GM19240 (cell line): ENCODE results near the gene SLC35E2B.

Source experiments
- DNase-seq: peaks from one replicate; pipeline ENCODE4 v3.0.0; 2011; ENCODE audit warnings: low spot score; ENCODE audit not compliant: insufficient read length

The SLC35E2B gene

DNA sequence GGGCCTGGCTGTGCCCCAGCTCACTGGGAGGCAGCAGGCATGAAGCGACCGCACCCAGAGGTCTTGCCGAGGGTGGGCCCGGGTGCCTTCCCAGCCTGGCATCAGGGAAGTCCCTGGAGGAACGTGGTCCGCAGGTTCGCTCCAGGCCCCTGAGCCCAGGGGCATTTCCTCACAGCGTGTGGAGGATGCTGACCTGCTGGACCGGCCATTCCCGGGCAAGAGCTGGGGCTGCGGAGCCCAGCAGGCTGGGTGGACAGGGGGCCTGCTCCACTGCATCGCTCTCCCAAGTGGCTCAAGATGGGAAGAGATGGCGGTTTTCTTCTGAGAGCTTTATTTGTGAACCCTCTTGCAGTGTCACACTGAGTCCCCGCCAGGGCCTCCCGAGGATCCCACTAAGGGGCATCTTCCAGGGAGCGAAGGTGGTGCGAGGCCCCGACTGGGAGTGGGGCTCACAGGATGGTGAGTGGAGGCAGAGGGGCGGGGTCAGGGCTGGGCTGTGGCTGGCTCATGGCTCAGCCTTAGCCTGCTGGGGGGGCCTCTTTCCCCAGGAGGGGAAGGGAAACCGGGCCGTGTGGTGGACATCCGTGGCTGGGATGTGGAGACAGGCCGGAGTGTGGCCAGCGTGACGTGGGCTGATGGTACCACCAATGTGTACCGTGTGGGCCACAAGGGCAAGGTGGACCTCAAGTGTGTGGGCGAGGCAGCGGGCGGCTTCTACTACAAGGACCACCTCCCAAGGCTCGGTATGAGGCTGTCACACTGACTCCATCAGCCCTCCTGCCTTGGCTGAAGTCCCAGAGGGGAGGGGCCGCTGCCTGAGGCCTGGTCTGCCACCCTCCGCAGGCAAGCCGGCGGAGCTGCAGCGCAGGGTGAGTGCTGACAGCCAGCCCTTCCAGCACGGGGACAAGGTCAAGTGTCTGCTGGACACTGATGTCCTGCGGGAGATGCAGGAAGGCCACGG, 67.9 kb downstream of the SLC35E2B start:
- DNase-seq = no peak

DNA sequence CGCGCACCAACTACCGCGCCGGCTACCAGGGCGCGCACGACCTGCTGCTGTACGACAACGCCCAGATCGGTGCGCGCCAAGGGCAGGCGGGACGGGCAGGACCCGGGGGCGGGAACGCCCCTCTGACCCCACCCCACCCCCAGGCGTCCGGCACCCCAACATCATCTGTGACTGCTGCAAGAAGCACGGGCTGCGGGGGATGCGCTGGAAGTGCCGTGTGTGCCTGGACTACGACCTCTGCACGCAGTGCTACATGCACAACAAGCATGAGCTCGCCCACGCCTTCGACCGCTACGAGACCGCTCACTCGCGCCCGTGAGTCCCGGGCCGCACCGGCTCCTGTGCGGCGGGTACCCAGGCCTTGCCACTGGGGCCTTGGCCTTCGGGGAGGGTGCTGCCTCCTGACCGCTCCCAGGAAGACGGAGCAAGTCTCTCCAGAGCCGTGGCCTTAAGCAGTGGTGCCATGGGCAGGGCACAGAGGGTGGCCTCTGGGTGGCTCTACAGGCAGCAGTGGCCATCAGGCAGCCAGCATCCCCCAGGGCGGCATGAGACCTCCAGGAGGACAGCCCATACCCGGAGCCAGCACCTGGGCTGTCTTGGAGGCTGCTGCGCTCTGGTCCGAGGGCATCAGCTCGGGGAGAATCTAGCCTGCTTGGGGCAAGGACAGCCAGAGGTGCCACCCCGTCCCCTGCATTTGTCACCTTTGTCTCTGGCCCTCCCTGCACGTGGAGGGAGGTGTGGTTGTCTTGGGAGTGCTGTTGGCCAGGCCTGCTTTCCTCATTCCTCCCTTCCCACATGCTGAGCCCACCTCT, 68.8 kb downstream of the SLC35E2B start:
- no peak for DNase-seq

DNA sequence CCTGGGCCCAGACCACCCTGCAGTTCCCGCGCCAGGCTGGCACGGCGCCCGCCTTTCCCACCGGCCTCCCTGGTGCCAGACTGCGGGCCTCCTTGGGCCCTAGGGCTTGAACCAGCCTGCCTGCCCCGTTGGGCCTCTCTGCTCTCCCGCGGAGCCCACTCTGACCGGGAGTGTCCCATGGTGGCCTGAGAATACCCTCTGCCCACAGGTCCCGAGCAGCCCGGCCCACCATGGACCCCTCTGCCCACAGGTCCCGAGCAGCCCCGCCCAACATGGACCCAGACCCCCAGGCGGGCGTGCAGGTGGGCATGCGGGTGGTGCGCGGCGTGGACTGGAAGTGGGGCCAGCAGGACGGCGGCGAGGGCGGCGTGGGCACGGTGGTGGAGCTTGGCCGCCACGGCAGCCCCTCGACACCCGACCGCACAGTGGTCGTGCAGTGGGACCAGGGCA, 69.4 kb downstream of the SLC35E2B start:
- no peak for DNase-seq

DNA sequence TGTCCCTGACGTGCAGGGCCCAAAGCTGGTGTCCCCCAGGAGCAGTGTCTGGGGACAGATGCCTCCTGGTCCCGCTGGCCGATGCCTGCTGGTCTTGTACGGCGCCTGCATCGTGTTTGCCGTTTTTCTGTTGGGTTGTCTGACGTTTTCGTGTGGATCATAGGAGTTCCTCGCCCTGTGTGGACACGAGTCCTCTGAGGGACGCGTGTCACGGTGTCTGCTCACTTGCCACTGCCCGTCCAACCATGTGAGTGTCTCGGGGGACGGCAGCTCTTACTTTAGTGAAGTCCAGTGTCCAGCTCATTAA, 69.9 kb downstream of the SLC35E2B start:
- DNase-seq = no peak

DNA sequence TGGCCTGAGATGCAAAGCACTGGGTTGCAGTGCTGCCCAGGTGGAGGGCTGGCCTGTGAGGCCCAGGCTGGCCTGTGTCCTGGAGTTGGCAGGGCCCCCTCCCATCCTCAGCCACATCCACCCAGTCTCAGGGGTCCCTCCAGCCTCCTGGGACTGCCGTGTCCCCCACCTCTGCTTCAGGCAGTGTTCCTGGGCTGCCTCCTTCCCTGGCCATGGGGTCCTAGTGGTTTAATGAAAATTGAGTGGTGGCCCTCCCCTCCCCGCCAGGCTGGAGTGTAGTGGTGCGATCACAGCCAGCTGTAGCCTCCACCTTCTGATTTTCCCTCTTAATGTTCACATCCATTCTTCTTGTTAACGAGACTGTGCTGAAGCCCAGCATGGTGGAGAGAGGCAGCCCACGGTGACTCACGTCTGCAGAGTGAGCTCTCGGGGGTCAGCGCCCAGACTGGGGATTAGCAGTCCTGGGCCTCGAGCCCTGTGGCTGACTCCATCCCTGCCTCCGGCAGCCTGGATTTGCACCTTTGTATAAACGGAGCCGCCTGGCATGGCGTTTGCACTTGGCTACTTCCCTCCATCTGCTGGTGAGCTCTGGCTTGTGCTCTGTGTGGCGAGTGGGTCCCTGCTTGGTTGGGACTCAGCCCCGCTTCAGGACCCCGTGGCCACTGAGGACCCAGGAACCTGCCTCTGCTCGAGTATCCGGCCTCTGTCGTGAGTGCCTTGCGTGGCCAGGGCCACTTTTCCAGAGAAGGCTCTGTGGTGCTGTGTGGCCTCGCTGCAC, 70.4 kb downstream of the SLC35E2B start:
- DNase-seq = no peak

DNA sequence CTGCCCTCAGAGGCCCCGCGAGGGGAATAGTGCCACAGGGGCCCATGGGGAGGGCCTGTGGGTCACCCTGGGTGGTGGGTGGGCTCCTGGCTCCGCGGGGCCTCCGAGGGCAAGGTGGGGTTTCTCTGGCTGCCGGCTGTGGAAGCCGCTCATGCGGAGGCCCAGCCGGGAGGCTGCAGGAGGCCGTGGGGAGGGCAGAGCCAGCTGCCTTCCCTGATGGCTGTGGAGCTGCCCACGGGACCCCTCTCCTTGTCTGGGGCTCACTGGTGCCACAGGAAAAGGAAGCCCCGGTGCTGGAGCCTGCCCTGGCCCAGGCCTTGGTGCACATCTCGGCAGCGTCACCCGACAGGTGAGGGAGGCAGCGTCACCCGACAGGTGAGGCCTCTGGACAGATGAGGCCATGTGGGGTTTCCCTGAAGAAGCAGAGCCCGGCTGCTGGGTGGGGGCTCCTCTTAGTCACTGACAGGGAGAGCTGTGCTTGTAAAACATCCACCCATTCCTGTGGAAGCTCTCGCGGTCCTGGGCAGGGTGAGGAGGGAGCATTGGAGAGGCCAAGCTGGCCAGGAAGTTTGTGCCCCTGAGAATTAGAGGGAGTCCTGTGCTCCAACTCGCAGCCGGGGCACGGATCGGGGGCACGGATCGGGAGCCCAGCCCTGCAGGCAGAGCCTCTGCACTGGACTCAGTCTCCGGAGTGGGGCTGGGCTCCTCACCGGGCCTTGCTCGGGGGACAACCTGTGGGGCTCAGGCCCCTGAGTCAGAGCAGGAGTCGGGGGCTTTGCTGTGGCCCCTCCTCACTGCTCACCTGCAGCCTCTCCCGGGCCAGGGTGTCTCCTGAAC, 71.2 kb downstream of the SLC35E2B start:
- no peak for DNase-seq

DNA sequence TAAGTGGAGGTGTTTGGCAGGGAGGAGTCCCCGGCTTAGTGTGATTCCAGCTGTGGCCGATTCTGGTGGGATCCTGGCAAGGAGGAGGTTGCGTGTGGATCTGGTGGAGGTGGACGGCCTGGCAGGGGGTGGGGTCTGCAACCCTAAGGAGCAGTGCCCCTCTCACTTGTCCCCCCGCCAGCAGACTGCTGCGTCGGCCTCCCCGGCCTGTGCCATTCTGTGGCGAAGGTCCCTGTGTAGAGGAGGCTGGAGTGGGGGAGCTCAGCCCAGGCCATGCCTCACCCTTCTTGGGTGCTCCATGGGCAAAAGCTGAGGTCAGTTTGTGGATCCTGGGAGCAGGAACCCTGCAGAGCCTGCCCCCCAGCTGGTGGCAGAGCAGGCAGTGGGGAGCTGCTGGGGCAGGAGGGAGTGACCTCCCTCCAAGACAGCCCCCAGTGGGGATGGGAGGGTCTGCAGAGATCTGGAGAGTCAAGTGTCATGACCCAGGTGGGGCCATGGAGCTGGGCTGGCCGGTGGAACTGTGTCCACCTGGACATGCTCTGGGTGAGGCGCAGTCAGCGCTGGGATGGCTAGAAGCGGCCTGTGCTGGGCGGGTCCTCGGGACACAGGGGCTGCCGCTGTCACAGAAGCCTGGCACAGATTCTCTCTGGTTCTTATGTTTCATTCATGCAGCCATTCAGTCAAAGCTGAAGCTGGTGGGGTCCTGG, 72.0 kb downstream of the SLC35E2B start:
- DNase-seq = no peak

DNA sequence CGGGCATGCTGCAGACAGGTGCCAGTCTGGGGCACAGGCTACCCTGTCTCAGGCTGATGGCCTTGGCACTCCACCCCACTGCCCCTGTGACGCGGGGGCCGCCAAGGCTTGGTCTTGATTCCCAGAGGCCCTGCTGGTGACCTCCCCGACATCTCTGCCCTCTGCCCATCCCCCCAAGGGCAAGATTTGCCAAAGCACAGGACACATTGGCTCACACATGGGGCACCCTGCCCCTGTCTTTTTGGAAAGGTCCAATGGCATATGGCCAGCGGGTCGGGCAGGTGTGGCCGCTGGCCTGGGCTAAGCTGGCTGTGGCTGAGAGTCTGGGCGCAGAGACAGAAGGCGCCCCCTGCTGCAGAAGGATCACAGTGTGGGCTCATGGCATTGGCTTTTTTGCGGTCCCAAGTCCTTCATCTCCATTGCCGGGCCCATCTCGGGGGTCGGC, 72.7 kb downstream of the SLC35E2B start:
- DNase-seq = no peak

DNA sequence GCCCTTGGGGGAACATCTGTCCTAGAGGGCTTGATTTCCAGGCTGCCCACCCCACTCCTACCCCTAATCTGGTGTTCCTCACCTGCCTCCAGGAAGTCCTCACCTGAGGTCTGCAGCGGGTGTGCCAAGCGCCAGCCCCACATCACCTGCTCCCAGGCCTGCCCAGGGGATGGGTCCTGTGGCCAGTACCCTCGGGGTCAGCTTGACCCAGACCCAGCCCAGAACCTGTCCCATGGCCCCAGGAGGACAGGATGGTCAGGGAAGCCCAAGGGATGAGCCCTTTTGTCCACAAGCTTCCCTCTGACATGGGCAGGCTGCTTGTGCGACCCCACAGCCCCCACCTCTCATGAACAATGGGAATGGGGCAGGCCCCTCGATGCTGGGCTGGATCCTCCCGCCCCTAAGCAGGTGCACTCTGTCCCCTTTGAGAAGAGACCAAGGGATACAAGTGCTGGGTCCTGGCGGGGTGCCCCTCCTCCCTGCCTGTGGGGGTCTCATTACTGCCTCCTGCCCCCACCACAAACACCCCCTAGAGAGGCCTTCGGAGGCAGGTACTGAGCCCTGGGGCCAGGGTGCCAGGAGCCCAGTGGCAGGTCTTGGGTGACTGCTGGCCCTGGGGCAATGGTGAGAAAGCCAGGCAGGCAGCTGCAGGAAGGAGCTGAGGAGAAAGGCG, 74.1 kb downstream of the SLC35E2B start:
- DNase-seq = no peak

DNA sequence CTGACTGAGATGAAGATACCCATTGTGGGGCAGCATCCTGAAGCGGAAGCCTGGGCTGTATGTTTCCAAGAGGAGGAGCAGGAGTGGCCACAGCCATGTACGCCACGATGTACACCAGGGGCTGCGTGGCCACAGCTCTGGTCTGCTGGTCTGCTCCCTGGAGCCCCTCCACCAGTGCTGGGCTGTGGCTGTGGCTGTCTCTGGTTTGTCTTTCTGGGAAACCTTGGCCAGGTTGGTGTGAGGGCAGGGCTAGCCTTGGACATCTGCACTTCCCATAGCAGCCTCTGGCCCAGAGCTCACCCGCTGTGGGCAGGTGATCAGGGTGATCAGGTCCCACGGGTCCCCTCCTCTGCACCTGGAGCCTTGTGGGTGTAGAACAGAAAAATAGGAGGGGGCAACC, 74.7 kb downstream of the SLC35E2B start:
- no peak for DNase-seq

DNA sequence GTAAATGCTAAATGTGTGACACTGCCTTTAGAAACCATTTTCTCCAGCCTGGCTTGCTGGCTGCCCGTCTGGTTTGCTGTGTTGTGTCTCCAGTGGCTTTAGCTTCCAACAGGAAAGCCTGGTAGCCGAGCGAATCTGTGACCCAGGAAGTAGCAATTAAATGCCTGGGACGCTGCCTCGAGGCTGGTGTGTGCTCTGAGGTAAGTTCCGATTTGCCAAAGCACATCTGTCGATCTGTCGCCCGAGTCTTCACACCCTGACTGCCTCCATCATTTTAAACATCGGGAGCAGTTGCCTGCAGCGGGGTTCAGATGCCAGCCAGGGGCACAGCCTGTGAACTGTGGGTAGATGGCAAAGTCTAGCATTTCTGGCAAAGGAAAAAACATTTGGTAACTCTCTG, 75.1 kb downstream of the SLC35E2B start:
- no peak for DNase-seq

DNA sequence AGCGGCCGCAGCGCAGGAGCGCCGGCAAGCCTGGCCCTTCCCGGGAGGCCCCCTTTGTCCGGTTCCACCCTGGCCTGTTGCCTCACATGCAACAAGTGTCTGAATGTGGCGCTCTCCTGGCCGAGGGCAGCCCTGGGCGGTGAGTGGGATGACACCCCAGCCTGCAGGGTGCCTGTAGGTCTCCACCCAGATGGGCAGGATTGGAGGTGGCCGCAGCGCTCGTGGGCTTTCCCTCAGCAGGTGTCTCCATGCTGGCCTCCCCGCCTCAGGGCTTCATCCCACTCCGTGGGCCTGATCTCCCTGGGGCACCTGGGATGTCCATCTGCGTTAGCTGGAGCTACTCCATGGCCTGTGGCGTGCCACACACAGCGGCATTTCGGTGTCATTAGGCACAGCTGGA, 75.8 kb downstream of the SLC35E2B start:
- DNase-seq = no peak

DNA sequence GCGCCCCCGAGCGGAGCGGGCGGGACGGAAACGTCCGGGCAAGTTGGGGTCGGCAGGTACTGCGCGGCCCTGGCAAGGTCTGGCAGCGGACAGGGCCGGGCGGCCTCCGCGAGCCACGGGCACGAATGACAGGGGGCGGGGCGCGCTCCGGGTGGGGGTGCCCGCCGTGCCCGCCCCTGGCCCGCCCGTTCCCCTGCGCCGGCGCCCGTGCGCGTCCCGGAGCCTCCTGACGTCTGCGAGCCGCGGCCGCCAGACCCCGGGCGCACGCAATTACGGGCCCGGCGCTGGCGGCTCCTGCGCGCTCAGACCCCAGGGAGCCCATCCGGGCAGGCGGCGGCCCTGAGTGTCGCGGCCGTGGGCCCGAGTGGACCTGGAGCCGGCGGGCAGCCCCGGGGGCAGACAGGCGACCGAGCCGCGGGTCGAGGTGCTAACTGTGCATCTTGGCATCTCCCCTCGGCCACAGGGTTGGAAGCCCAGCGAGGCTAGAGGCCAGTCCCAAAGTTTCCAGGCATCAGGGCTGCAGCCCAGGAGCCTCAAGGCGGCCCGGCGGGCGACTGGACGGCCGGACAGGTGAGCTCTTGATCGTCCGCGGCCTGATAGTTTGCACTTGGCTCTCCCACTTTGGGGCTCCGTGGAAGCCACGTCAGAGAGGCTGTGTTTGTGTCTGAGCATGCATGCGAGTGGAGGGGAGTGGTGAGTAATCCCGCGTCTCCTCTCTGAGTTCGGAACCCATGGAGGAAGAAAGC, 76.4 kb downstream of the SLC35E2B start:
- no peak for DNase-seq

DNA sequence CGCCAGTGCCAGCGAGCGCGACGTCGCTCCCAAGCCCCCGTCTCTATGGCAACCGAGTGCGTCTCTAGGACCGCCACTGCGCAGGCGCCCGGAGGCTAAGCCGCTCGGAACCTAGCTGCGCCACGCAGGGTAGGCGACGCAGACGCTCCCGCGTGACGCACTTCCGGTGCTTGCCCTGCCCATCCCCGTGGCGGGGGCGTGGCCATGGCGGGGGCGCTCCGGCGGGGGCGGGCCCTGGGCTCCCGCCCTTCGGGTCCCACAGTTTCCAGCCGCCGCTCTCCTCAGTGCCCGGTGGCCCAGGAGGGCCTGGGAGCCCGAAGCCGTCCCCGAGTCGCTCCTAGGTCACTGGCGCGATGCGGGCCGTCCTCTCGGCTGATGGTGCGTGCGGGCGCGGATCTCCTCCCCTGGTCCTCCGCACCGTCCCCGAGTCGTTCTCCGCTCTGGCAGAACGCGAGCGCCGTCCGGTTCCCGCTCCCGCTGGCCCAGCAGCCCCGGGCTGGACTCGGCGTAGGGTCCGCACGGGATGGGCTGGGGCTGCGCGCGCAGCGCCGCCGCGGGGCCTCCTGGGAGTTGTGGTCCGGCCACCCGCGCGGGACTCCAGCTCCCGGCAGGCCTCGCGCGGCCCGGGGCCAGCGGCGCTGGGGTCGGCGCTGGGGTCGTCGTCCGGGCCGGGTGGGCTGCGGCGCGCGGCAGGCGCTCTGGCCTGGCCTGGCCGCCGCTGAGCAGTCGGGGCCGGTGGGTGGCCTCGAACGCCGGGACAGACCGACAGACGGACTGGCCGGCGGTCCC, 77.1 kb downstream of the SLC35E2B start, which contains the start of gene MIB2:
MIB2 (plus strand) TSS at position 245 of the 789 bp plus-strand sequence. CDS start 7,953 bp downstream, outside the sequence.
- peak; percentile 100 for DNase-seq

DNA sequence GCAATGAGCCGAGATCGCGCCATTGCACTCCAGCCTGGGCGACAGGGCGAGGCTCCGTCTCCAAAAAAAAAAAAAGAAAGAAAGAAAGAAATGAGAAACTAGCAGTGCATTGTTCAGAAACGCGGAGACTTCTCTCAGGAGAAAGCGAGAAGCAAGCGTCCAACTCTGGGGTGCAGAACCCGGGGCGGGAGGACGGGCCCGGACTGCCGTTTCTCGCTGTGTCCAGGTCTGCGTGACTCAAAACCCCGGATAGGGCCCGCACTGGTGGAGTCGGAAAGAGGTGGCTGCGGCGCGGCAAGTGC, 77.7 kb downstream of the SLC35E2B start:
- DNase-seq = no peak

DNA sequence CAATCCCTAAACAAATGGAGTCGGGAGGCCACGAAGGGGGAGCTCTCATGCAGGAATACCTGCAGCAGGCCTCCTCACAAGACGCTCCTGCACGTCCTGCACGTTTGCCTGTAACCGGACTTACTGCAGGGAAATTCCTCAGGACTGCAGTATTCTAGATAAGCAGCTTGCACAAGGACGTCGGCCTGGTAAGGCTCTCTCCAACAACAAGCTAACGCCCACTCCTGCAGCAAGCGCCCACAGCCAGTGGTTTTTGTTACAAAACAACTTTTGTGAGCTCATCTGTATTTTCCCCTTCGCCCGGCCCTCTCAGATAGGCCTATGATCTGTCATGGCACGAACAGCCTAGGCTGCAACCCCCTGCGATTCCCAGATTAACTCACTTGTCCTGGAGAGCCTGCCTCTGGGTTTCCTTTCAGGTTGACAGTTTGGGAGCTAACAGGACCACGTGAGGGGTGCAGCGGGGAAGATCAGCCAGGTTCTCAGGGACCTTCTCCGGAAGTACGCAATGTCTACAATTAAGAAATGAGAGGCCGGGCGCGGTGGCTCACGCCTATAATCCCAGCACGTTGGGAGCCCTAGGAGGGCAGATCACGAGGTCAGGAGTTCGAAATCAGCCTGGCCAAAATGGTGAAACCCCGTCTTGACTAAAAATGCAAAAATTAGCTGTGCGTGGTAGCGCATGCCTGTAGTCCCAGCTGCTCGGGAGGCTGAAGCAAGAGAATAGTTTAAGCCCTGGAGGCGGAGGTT, 78.2 kb downstream of the SLC35E2B start:
- DNase-seq = no peak

DNA sequence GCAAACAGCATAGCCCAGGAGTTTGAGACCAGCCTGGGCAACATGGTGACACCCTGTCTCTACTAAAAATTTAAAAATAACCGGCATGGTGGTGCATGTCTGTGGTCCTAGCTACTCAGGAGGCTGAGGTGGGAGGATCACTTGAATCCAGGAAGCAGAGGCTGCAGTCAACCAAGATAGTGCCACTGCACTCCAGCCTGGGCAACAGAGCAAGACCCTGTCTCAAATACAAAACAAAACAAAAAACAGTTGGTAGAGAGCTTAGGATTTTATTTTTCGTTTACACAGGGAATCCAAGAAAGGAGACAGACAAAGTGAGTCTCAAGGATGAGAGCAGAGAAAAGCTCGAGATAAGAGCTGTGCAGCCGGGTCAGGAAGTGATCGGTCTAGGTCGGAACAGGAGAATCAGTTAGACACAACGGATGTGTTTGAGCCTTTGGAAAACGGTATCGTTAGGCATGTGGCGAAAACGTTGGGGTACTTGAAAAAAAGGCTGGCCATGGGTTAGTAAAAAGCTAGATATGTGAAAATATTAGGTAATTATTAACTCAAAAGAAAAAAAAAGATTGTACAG, 79.0 kb downstream of the SLC35E2B start:
- DNase-seq = no peak
